Measurements from ENCODE around the gene FAM25G.
"Not testable (repeated sequence)": the region's sequence is repeated elsewhere in the genome, so short reads cannot be mapped to it uniquely, and the experiment has no call there.

DNA sequence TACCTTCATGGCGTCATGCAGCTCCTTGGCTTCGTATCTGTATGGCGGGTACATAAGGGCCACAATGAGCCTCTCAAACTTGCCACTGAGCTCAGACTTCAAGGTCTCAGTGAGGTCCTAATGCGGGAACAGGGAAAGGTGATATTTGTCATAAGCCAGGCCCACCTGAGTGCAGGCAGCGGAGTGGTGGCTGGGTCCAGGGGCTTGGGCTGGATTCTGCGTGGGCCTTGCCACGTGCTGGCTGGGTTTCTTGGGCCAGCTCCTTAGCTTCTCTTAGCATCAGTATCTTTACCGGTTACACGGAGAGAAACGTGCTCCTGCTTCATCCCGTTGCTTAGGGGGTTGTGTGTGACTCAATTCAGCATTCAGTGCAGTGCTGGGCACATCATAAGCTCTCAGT lies 14.4 kb downstream of the FAM25G start:
- TF ChIP-seq ZNF174 (tag by site-specific recombination; IDR thresholded peaks at IDR 0.05); ZNF121 (tag by site-specific recombination; IDR thresholded peaks at IDR 0.05); SP2 (tag by site-specific recombination; IDR thresholded peaks at IDR 0.05); ZIC2 (tag by site-specific recombination; IDR thresholded peaks at IDR 0.05); ZNF549 (tag by site-specific recombination; IDR thresholded peaks at IDR 0.05); ZNF274 (IDR thresholded peaks at IDR 0.05; ENCODE audit: low read length); ZNF274 (tag by site-specific recombination; IDR thresholded peaks at IDR 0.05; ENCODE audit: borderline replicate concordance); ZNF324 (tag by site-specific recombination; IDR thresholded peaks at IDR 0.05); YY1 (tag by site-specific recombination; IDR thresholded peaks at IDR 0.05); ZNF426 (tag by site-specific recombination; IDR thresholded peaks at IDR 0.05); ZNF76 (tag by site-specific recombination; IDR thresholded peaks at IDR 0.05; ENCODE audit: borderline replicate concordance, low read depth); ZNF560 (tag by site-specific recombination; IDR thresholded peaks at IDR 0.05; ENCODE audit: borderline replicate concordance); ZNF10 (tag by site-specific recombination; IDR thresholded peaks at IDR 0.05): not testable (repeated sequence)
- TF ChIP-seq, protein P1, sequence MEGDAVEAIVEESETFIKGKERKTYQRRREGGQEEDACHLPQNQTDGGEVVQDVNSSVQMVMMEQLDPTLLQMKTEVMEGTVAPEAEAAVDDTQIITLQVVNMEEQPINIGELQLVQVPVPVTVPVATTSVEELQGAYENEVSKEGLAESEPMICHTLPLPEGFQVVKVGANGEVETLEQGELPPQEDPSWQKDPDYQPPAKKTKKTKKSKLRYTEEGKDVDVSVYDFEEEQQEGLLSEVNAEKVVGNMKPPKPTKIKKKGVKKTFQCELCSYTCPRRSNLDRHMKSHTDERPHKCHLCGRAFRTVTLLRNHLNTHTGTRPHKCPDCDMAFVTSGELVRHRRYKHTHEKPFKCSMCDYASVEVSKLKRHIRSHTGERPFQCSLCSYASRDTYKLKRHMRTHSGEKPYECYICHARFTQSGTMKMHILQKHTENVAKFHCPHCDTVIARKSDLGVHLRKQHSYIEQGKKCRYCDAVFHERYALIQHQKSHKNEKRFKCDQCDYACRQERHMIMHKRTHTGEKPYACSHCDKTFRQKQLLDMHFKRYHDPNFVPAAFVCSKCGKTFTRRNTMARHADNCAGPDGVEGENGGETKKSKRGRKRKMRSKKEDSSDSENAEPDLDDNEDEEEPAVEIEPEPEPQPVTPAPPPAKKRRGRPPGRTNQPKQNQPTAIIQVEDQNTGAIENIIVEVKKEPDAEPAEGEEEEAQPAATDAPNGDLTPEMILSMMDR (tag by site-specific recombination; IDR thresholded peaks at IDR 0.05) = not testable (repeated sequence)
- TF ChIP-seq, protein P2, sequence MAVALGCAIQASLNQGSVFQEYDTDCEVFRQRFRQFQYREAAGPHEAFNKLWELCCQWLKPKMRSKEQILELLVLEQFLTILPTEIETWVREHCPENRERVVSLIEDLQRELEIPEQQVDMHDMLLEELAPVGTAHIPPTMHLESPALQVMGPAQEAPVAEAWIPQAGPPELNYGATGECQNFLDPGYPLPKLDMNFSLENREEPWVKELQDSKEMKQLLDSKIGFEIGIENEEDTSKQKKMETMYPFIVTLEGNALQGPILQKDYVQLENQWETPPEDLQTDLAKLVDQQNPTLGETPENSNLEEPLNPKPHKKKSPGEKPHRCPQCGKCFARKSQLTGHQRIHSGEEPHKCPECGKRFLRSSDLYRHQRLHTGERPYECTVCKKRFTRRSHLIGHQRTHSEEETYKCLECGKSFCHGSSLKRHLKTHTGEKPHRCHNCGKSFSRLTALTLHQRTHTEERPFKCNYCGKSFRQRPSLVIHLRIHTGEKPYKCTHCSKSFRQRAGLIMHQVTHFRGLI (tag by site-specific recombination; IDR thresholded peaks at IDR 0.05) = not testable (repeated sequence)
